ENCODE results near the gene BAD. TPM values are rescaled to one million over a fixed set of nuclear protein-coding genes. Genes with fewer than 3 reads are reported as not detected.
"Not testable (repeated sequence)": the region's sequence is repeated elsewhere in the genome, so short reads cannot be mapped to it uniquely, and the experiment has no call there.

BAD gene
- total RNA-seq, 1 donor from 2014 or later, result 19.0 TPM

GRCh38 chr11:64316672-64317324, 32.3 kb upstream of the BAD start:
- Histone ChIP-seq H3K9me3 (ENCODE audit: low read depth) (no peaks in the 10 kb centered on the region), H3K27ac (peak overlapping the region; percentile 32), H3K9ac (peak overlapping the region; percentile 65), H3K4me3 (peak overlapping the region; percentile 82), H3K4me1 (peaks cover 12% of the 10 kb centered on the region), H3K4me2 (peak overlapping the region; percentile 72), H2AFZ (replicated peaks) (peak overlapping the region; percentile 78), H3F3A (ENCODE audit: low read depth) (peaks cover 29% of the 10 kb centered on the region), H4K20me1 (ENCODE audit: low read depth) (peaks cover 12% of the 10 kb centered on the region), H3K36me3 (no peaks in the 10 kb centered on the region), H3K79me2 (ENCODE audit: low read depth) (peaks cover 26% of the 10 kb centered on the region), H3K27me3 (no peaks in the 10 kb centered on the region)
- Mint-ChIP-seq H3K4me3 (peak overlapping the region; percentile 95), H3K36me3 (peaks cover 12% of the 10 kb centered on the region), H3K27ac (no peak overlapping the region), H3K27me3 (ENCODE audit: insufficient read depth, low read depth) (peaks cover 2% of the 10 kb centered on the region), H3K9me3 (no peaks in the 10 kb centered on the region), H3K4me1 (peaks cover 17% of the 10 kb centered on the region)
- TF ChIP-seq EZH2phosphoT487 (IDR thresholded peaks at IDR 0.05) (no peak), EZH2 (IDR thresholded peaks at IDR 0.05) (no peak), CTCF (IDR thresholded peaks at IDR 0.05) (no peak)
- peak; percentile 31 for DNase-seq (ENCODE audit: low spot score)

- H3K27me3 ChIP-seq; H3K9me3 Mint-ChIP-seq; H3K36me3 Mint-ChIP-seq; H2AFZ ChIP-seq (replicated peaks); H3K36me3 ChIP-seq; H3K27me3 Mint-ChIP-seq (ENCODE audit: insufficient read depth, low read depth); DNase-seq (ENCODE audit: low spot score); H3K27ac ChIP-seq; H3K9me3 ChIP-seq (ENCODE audit: low read depth); H3K27ac Mint-ChIP-seq; H3K9ac ChIP-seq: not testable (repeated sequence)
- H3K4me3 ChIP-seq, result peak overlapping the region; percentile 82
- peaks cover 12% of the 10 kb centered on the region for H3K4me1 ChIP-seq
- Mint-ChIP-seq H3K4me1 (peaks cover 15% of the 10 kb centered on the region), H3K4me3 (peak overlapping the region; percentile 95)
- H3K4me2 ChIP-seq, result peak overlapping the region; percentile 72
- peaks cover 26% of the 10 kb centered on the region for H3K79me2 ChIP-seq (ENCODE audit: low read depth)
- peaks cover 12% of the 10 kb centered on the region for H4K20me1 ChIP-seq (ENCODE audit: low read depth)
- peaks cover 29% of the 10 kb centered on the region for H3F3A ChIP-seq (ENCODE audit: low read depth)
These were observed 31.4 kb upstream of the BAD start for GRCh38 chr11:64315667-64316526.

- Histone ChIP-seq H3K9ac (no peak overlapping the region), H3K4me1 (peaks cover 12% of the 10 kb centered on the region), H4K20me1 (ENCODE audit: low read depth) (peaks cover 12% of the 10 kb centered on the region), H3K27me3 (no peaks in the 10 kb centered on the region), H3K4me2 (no peak overlapping the region), H3K9me3 (ENCODE audit: low read depth) (no peaks in the 10 kb centered on the region), H3F3A (ENCODE audit: low read depth) (peaks cover 29% of the 10 kb centered on the region), H3K27ac (no peak overlapping the region), H3K79me2 (ENCODE audit: low read depth) (peaks cover 26% of the 10 kb centered on the region), H3K36me3 (no peaks in the 10 kb centered on the region), H3K4me3 (no peak overlapping the region), H2AFZ (replicated peaks) (no peak overlapping the region)
- Mint-ChIP-seq H3K9me3 (no peaks in the 10 kb centered on the region), H3K27me3 (ENCODE audit: insufficient read depth, low read depth) (peaks cover 6% of the 10 kb centered on the region), H3K36me3 (peaks cover 2% of the 10 kb centered on the region), H3K4me1 (peaks cover 16% of the 10 kb centered on the region), H3K27ac (no peak overlapping the region), H3K4me3 (peak overlapping the region; percentile 43)
- TF ChIP-seq CTCF (IDR thresholded peaks at IDR 0.05), result no peak
- DNase-seq (ENCODE audit: low spot score), result no peak
These were observed 30.5 kb upstream of the BAD start for GRCh38 chr11:64314805-64315561.
